HG03520 (cell line): ENCODE results near the gene PDS5B.
"Not testable (repeated sequence)": the region's sequence is repeated elsewhere in the genome, so short reads cannot be mapped to it uniquely, and the experiment has no call there.

Experiments
- ATAC-seq: cut with Tn5 transposase; IDR thresholded peaks from one replicate; pipeline ENCODE4 v1.9.1; 2021; ENCODE audit warnings: mild to moderate bottlenecking, moderate library complexity; ENCODE audit not compliant: unreplicated experiment

PDS5B gene, protein sequence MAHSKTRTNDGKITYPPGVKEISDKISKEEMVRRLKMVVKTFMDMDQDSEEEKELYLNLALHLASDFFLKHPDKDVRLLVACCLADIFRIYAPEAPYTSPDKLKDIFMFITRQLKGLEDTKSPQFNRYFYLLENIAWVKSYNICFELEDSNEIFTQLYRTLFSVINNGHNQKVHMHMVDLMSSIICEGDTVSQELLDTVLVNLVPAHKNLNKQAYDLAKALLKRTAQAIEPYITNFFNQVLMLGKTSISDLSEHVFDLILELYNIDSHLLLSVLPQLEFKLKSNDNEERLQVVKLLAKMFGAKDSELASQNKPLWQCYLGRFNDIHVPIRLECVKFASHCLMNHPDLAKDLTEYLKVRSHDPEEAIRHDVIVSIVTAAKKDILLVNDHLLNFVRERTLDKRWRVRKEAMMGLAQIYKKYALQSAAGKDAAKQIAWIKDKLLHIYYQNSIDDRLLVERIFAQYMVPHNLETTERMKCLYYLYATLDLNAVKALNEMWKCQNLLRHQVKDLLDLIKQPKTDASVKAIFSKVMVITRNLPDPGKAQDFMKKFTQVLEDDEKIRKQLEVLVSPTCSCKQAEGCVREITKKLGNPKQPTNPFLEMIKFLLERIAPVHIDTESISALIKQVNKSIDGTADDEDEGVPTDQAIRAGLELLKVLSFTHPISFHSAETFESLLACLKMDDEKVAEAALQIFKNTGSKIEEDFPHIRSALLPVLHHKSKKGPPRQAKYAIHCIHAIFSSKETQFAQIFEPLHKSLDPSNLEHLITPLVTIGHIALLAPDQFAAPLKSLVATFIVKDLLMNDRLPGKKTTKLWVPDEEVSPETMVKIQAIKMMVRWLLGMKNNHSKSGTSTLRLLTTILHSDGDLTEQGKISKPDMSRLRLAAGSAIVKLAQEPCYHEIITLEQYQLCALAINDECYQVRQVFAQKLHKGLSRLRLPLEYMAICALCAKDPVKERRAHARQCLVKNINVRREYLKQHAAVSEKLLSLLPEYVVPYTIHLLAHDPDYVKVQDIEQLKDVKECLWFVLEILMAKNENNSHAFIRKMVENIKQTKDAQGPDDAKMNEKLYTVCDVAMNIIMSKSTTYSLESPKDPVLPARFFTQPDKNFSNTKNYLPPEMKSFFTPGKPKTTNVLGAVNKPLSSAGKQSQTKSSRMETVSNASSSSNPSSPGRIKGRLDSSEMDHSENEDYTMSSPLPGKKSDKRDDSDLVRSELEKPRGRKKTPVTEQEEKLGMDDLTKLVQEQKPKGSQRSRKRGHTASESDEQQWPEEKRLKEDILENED (N-terminal part only)

DNA sequence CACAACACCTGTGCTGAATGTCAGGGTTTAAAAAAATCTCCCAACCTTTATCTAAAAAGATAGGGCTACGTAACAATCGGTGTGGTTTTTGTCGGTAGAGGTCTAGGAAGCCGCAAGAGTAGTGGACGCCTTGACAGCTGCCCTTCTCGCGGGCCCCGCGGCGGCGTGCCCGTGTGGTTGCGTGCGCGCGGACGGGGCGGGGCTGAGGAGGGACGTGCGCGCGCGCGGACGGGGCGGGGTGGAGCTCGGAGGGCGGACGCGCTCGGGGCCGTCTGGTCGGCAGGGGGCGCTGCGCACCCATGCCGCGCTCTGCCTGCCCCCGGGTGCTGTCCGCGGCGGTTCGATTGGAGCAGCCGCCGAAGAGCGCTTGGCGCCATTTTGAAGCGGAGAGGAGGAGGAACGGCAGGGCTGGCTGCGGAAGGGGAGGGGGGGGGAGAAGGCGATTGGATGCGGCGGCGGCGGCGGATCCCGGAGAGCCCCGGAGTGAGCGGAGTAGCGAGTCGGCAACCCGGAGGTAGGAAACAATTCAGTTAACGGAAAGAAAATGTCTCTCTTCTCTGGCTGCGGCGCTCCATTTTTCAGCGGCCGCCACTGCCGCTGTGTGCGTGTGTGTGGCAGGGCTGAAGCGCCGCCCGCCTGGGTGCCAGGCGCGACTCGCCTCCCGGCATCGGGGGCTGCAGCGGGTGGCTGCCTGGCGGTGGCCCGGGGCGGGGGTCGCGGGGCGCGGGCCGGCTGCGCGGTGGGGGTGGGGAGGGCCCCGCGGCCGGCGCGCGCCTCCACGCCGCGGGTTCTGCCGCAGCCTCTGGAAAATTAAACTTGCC lies at the start of gene PDS5B:
Gene PDS5B, plus strand, starts transcription at position 373 of the 821 bp plus-strand sequence. CDS start 62,321 bp downstream, outside the sequence.
- ATAC-seq, result peak; percentile 82

DNA sequence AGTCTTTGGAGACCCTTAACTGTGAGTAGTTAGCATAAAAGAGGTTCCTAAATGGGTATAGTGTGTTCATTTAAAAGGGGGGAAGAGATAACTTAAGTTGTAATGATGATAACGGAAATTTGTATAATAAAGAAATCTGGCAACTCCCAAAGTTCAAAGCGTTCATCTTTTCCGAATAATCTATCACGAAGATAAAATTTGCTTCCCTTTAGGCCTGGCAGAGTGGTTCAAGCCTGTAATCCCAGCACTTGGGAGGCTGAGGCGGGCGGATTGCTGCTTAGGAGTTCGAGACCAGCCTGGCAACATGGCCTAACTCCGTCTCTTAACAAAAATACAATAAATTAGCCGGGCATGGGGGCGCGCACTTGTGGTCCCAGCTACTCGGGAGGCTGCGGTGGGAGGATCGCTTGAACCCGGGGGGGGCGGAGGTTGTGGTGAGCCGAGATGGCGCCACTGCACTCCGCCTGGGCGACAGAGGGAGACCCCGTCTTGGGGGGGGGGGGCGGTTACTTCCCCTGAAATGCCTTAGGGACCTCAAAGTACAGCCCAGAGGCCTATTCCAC lies 48.6 kb upstream of the PDS5B start:
- no peak for ATAC-seq

GRCh38 chr13:32538143-32538620 lies 48.1 kb upstream of the PDS5B start:
- ATAC-seq, result peak; percentile 64

GRCh38 chr13:32538621-32539246 lies 47.5 kb upstream of the PDS5B start, which contains the start of gene N4BP2L2:
Gene N4BP2L2, minus strand, starts transcription at chr13:32538795. Its CDS starts 1,768 bp downstream, at chr13:32537027.
- ATAC-seq, result peak; percentile 92

DNA sequence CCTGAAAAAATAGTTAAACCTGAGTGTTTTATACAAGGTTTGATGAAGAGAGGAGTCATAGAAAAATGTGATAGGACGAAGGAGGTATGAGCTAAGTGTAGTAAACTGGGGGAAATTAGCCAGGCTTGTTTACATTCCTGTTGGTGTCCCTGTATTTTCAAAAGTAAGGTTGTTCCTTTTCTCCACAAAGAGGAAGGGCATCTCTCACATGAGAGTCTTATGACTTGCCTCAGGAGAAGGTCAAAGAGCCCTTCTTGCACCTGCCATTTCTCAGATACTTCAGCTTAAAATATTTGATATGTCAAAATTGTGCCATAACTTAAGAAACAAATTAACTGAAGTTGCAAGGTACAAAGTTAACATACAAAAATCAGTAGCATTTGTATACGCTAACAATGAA lies 44.0 kb upstream of the PDS5B start:
- ATAC-seq, result no peak

DNA sequence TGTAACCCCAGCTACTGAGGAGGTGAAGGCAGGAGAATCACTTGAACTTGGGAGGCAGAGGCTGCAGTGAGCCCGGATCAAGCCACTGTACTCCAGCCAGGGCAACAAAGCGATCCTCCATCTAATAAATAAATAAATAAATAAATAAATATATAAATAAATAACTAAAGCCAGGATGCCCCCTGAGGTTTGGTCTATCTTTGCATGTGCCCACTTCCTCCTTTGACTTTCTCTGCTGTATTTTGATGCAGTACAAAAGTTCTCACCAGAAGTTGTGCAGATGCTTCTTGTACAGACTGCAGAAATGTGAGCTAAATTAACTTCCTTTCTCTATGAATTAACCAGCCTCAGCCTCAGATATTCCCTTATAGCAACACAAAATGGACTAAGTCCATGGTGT lies 41.2 kb upstream of the PDS5B start:
- ATAC-seq, result no peak

GRCh38 chr13:32548837-32549236 lies 37.4 kb upstream of the PDS5B start:
- ATAC-seq, result no peak

DNA sequence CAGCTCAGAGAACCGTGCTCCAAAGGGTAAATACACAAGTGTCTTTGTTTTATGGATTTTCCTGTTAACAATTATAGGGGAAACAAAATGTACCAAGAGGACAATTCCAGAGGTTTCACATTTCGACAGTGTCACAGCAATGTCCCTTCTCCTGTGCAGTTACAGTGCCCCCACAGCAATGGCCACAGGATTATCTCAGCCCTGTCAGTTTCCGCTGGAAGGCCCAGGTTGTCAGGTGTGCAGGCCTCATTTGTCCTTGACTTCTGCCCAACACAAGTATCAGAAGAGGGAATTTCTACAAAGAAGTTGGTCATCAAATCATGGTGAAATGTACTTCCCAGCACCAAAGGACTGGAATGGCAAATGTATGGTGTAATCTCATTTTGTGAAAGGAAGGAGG lies 36.5 kb upstream of the PDS5B start:
- no peak for ATAC-seq

DNA sequence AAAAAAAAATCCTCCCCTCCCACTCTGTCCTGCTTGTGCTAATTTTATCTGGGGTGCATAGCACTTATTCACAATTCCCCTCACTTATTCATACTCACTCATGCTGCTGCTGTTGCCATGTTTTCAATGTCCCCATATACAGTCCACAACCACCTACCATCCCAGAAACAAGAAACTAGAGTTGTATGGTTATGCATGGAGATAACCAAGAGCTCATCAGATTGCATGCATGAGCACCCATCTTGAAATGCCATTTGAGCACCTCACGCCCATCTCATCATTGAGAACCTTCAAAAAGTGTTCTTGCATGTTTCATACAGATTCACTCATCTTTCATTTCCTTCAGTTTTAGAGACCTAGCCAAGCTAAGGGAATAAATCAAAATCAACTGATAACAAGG lies 32.5 kb upstream of the PDS5B start:
- ATAC-seq, result no peak

GRCh38 chr13:32555613-32556012 lies 30.6 kb upstream of the PDS5B start:
- ATAC-seq, result no peak

GRCh38 chr13:32560842-32561241 lies 25.4 kb upstream of the PDS5B start:
- not testable (repeated sequence) for ATAC-seq

DNA sequence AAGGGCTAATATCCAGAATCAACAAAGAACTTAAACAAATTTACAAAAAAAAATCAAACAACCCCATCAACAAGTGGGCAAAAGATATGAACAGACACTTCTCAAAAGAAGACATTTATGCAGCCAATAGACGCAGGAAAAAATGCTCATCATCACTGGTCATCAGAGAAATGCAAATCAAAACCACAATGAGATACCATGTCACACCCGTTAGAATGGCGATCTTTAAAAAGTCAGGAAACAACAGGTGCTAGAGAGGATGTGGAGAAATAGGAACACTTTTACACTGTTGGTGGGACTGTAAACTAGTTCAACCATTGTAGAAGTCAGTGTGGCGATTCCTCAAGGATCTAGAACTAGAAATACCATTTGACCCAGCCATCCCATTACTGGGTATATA lies 10.6 kb upstream of the PDS5B start:
- not testable (repeated sequence) for ATAC-seq

- no peak for ATAC-seq
Observed at GRCh38 chr13:32577032-32577431, 9.2 kb upstream of the PDS5B start.

DNA sequence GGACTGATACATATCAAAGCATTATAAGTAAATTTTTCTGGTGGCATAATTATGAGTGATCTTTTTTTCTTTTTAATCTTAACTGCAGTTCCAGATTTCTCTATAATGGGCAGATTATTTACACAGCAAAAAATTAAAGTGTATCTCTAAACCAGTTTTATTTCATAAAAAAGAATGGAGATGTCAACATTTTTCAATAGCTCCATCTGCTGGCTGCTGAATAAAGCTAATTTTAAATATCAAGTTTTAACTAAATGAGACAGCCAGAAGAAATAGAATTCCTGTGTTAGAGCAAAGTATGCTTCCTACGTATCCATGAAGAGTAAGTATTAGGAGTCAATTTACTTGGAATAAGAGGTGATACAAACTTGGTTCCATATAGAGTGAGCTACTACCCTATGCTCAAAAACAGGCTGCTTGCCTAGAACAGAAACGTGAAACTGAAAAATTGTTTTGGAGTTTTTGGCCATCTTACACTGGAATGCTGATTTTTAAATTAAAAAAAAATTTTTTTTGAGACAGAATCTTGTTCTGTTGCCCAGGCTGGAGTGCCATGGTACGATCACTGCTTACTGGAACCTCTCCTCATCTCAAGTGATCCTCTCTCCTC lies 5.0 kb upstream of the PDS5B start:
- no peak for ATAC-seq

DNA sequence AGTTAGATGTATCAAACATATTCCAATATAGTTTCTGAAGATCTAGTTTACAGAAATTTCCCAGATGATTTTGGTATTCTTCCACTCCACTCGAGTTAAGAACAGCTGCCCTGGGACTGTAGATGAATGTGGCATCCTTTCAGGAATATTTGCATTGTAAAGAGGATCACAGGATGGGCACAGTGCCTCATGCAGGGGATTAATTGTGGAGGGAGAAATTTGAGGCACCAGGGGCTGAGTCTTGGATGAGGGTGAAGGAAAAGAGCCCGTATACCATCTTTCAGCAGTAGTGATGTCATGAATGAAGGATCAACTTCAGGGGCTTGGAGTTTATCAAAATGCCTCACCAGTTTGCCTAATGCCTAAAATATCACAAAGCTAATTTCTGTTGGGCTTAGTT lies 4.0 kb upstream of the PDS5B start:
- ATAC-seq, result no peak

DNA sequence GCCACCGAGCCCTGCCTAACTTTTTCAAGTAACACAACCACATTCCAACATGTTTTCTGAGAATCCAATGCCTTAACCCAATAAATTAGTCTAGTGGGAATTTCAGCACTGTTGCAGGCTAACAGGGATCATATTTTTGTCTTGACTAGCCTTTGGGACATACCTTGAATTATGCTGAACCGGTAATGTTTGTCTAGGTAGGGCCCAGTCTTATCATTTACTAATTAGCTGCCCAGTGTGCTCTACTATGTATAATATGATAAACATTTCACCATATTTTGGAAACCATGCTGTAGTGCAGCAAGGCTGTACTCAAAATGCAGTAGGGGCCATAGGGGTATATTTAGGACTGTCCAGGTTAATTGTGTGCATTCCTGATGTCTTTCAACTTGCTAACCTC lies 3.3 kb upstream of the PDS5B start:
- no peak for ATAC-seq

DNA sequence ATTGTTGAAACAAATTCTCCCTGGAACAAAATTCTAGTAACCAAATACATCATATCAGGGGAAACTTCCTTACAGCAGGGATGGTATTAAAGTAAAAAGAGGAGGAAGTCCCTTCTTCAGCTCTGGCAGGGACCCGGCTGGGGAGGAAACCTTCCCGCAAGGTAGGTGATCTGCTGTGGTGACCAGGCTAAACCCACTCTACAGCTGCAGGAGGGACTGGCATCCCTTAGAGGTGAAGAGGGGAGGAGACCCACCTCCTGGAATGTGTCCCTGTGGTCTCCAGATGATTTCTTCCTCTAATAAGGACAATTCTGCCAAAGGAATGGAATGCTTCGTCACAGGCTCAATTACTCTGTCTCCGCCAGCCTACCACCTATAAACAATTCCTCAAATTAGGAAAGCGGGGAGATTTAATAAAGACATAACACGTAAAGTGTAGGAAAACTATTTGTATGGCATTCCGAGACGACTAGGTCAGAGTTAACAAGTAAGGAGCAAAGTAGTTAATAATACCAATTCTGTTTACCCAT lies 637 bp upstream of the PDS5B start:
- no peak for ATAC-seq

DNA sequence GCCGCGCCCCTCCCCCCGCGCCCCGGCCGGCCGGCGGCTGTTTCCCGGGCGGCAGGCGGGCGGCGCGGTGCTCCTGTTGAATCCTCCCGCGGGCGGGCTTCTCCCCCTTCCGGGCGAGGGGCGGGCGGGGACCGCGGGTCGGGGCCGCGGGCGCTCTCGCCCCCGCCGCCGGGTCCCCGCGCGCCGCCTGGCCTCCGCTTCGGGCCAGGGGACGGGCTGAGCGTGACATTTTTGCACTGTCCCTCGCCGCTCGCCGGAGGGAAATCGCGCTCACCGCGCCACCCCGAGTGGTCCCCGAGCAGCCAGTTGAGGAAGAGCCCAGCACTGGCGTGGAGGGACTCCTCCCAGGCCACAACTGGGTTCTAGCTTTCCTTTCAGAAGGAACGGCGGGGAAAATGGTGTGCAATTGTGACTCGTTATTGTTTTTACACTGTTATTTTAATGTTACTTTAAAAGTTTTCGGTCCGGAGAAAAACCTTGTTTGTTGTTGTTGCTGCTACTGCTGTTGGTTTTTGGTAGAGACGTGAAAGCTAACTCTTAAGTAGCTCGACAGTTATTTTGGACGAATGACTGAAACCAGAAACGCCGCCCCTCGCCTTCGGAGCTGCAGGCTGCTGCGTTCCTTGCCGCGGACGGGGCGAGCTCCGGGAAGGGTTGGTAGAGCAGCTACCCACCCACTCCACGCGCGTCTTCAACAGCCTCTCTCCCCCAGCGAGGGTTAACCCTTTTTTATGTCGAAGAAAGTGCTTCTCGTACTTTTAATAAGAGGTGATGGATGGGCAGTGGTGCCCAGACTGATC lies 959 bp downstream of the PDS5B start:
- ATAC-seq, result peak; percentile 33
